ENCODE results near the gene USP9X. TPM values are rescaled to one million over a fixed set of nuclear protein-coding genes. Genes with fewer than 3 reads are reported as not detected.

The USP9X gene
- polyA plus RNA-seq, 1 of the 3 experiments (the other 2 are of a cell fraction) = 13.2 TPM

GRCh38 chrX:41224605-41225004 lies 139.4 kb downstream of the USP9X start:
- no peaks in the 10 kb centered on the region for H3K9me3 ChIP-seq
- H3K27ac ChIP-seq (ENCODE audit: low read depth in 2 of 2, low read length in 1 of 2) = no peak overlapping the region
- no peaks in the 10 kb centered on the region for H3K27me3 ChIP-seq (ENCODE audit: insufficient read depth)
- whole genome bisulfite sequencing (ENCODE audit: low lambda C conversion rate) = 81% methylated on average over 5 of the region's 5 CpGs
- H3K4me2 ChIP-seq = no peak overlapping the region
- H2AFZ ChIP-seq (ENCODE audit: low read depth) = no peak overlapping the region
- no peak overlapping the region for H3K9ac ChIP-seq
- POLR2A ChIA-PET = no interaction called here
- peaks cover 7% of the 10 kb centered on the region for H3F3A ChIP-seq (replicated peaks; ENCODE audit: insufficient read depth)
- H3K36me3 ChIP-seq (replicated peaks in 1 of 2; ENCODE audit: control insufficient read depth in 1 of 2, insufficient read depth in 2 of 2, low read length in 1 of 2) = peaks cover 42 to 68% of the 10 kb centered on the region in 2 experiments
- H4K20me1 ChIP-seq (ENCODE audit: insufficient read depth) = no peaks in the 10 kb centered on the region
- H3K4me1 ChIP-seq (ENCODE audit: control insufficient read depth in 1 of 2, insufficient read depth in 2 of 2, low read depth in 1 of 2, low read length in 1 of 2) = no peaks in the 10 kb centered on the region
- TF ChIP-seq REST (IDR thresholded peaks at IDR 0.05; ENCODE audit: low read depth, low read length) (no peak), GABPA (IDR thresholded peaks at IDR 0.05; ENCODE audit: low read depth) (no peak), POLR2AphosphoS5 (IDR thresholded peaks at IDR 0.05; ENCODE audit: low read depth, low read length) (no peak), YY1 (IDR thresholded peaks at IDR 0.05; ENCODE audit: low read depth) (no peak)
- TF ChIP-seq, protein P1, sequence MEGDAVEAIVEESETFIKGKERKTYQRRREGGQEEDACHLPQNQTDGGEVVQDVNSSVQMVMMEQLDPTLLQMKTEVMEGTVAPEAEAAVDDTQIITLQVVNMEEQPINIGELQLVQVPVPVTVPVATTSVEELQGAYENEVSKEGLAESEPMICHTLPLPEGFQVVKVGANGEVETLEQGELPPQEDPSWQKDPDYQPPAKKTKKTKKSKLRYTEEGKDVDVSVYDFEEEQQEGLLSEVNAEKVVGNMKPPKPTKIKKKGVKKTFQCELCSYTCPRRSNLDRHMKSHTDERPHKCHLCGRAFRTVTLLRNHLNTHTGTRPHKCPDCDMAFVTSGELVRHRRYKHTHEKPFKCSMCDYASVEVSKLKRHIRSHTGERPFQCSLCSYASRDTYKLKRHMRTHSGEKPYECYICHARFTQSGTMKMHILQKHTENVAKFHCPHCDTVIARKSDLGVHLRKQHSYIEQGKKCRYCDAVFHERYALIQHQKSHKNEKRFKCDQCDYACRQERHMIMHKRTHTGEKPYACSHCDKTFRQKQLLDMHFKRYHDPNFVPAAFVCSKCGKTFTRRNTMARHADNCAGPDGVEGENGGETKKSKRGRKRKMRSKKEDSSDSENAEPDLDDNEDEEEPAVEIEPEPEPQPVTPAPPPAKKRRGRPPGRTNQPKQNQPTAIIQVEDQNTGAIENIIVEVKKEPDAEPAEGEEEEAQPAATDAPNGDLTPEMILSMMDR (IDR thresholded peaks at IDR 0.05) = no peak
- TF ChIP-seq, protein P2, sequence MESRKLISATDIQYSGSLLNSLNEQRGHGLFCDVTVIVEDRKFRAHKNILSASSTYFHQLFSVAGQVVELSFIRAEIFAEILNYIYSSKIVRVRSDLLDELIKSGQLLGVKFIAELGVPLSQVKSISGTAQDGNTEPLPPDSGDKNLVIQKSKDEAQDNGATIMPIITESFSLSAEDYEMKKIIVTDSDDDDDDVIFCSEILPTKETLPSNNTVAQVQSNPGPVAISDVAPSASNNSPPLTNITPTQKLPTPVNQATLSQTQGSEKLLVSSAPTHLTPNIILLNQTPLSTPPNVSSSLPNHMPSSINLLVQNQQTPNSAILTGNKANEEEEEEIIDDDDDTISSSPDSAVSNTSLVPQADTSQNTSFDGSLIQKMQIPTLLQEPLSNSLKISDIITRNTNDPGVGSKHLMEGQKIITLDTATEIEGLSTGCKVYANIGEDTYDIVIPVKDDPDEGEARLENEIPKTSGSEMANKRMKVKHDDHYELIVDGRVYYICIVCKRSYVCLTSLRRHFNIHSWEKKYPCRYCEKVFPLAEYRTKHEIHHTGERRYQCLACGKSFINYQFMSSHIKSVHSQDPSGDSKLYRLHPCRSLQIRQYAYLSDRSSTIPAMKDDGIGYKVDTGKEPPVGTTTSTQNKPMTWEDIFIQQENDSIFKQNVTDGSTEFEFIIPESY (IDR thresholded peaks at IDR 0.05; ENCODE audit: borderline replicate concordance, low read depth) = no peak
- no peak for DNase-seq
- H3K4me3 ChIP-seq (ENCODE audit: low read depth in 2 of 2, low read length in 1 of 2) = no peak overlapping the region
- peaks cover 3% of the 10 kb centered on the region; the same call in 1 of the 2 replicates for H3K79me2 ChIP-seq (ENCODE audit: insufficient read depth)
- H3K9me2 ChIP-seq = no peaks in the 10 kb centered on the region
- CTCF ChIA-PET = no interaction called here

GRCh38 chrX:41233988-41234387 lies 148.7 kb downstream of the USP9X start:
- no peak for DNase-seq
- Histone ChIP-seq H3K9me2 (no peaks in the 10 kb centered on the region), H3F3A (replicated peaks; ENCODE audit: insufficient read depth) (peaks cover 26% of the 10 kb centered on the region), H3K4me2 (no peak overlapping the region), H3K27me3 (ENCODE audit: insufficient read depth) (no peaks in the 10 kb centered on the region), H3K79me2 (ENCODE audit: insufficient read depth) (no peaks in the 10 kb centered on the region), H3K36me3 (replicated peaks in 1 of 2; ENCODE audit: control insufficient read depth in 1 of 2, insufficient read depth in 2 of 2, low read length in 1 of 2) (peaks cover 46 to 52% of the 10 kb centered on the region in 2 experiments), H3K4me3 (ENCODE audit: low read depth in 2 of 2, low read length in 1 of 2) (no peak overlapping the region), H3K4me1 (ENCODE audit: control insufficient read depth in 1 of 2, insufficient read depth in 2 of 2, low read depth in 1 of 2, low read length in 1 of 2) (peaks cover 0 to 5% of the 10 kb centered on the region in 2 experiments; a peak in 1 of 4 replicates), H4K20me1 (ENCODE audit: insufficient read depth) (no peaks in the 10 kb centered on the region), H3K9me3 (no peaks in the 10 kb centered on the region), H3K27ac (ENCODE audit: low read depth in 2 of 2, low read length in 1 of 2) (no peak overlapping the region), H2AFZ (ENCODE audit: low read depth) (no peak overlapping the region), H3K9ac (no peak overlapping the region)
- ChIA-PET CTCF (interaction anchor here (1.0 to 1.1 kb wide), 2 partner anchors 19 to 53 kb away, joined by 3 read pairs; no protein-coding TSS in a partner anchor), POLR2A (no interaction called here)
- TF ChIP-seq, protein P1 (IDR thresholded peaks at IDR 0.05) = no peak
- TF ChIP-seq GATA2 (CRISPR knock-in tag; IDR thresholded peaks at IDR 0.05) (no peak), NFIC (IDR thresholded peaks at IDR 0.05; ENCODE audit: borderline replicate concordance) (no peak), RAD21 (IDR thresholded peaks at IDR 0.05; ENCODE audit: low read length) (no peak), REST (IDR thresholded peaks at IDR 0.05; ENCODE audit: low read depth, low read length) (no peak), TCF12 (IDR thresholded peaks at IDR 0.05) (no peak), SMC3 (IDR thresholded peaks at IDR 0.05; ENCODE audit: low read depth, low read length) (no peak)
- TF ChIP-seq, protein P3, sequence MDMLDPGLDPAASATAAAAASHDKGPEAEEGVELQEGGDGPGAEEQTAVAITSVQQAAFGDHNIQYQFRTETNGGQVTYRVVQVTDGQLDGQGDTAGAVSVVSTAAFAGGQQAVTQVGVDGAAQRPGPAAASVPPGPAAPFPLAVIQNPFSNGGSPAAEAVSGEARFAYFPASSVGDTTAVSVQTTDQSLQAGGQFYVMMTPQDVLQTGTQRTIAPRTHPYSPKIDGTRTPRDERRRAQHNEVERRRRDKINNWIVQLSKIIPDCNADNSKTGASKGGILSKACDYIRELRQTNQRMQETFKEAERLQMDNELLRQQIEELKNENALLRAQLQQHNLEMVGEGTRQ (IDR thresholded peaks at IDR 0.05; ENCODE audit: borderline replicate concordance, low read depth, low read length) = no peak

All from SK-N-SH (cell line).